SU-DHL-6 (cell line): ENCODE results near the gene ATP11A.

Experiments used
- EZH2phosphoT487 ChIP-seq: fragments of 200-600 bp; sonication (generic), shearing (Covaris generic); conservative IDR thresholded peaks from 2 replicates; pipeline ENCODE4 v1.6.1; 2018; ENCODE audit warnings: mild to moderate bottlenecking, antibody characterized with exemption, low read length, moderate library complexity, mixed read lengths
- TF ChIP-seq, protein P1 (sequence below): fragments of 200-600 bp; sonication (generic); IDR thresholded peaks from one replicate; pipeline ENCODE4 v1.5.1; 2017; ENCODE audit warnings: antibody characterized with exemption, mild to moderate bottlenecking, low read length, moderate library complexity; ENCODE audit not compliant: insufficient read depth, poor library complexity, severe bottlenecking

DNA sequence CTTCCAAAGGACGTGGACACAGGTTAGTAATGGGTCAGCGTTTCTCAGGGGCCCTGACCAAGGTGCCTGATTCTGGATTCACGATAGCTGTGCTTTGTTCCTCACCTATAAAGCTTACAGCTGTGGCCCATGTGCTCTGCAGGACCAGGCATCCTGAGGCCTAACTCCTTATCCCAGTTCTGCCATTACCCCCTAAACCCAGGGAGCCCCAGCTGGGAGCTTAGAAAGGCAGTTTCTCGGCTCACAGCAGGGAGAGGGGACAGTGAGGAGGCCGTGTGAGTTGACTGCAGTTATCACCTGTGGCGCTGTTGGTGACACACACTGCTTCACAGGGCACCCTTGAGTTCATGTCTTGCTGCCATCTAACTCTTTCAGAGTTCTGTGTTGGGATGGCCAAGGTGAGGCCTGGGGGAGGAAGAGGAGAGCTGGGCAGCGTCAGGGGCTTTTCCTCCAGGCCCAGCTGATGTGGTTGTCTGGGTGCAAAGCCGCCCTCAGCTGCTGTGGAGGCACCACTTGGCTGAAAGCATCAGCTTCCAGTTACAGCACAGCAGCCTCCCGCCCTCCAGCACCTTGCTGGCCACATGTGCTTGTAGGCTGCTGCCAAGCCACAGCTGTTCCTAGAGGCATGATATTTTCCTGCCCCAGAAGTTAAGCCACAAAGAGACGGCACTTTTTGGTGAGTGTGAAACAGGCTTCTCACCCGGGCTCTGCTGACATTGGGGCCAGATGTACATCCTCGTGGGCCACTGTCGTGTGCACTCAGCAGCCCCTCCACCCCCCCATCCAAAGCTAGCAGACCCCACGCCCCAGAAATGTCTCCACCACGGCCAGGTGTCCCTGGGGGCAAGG, 179.6 kb downstream of the ATP11A start:
- TF ChIP-seq, protein P1, sequence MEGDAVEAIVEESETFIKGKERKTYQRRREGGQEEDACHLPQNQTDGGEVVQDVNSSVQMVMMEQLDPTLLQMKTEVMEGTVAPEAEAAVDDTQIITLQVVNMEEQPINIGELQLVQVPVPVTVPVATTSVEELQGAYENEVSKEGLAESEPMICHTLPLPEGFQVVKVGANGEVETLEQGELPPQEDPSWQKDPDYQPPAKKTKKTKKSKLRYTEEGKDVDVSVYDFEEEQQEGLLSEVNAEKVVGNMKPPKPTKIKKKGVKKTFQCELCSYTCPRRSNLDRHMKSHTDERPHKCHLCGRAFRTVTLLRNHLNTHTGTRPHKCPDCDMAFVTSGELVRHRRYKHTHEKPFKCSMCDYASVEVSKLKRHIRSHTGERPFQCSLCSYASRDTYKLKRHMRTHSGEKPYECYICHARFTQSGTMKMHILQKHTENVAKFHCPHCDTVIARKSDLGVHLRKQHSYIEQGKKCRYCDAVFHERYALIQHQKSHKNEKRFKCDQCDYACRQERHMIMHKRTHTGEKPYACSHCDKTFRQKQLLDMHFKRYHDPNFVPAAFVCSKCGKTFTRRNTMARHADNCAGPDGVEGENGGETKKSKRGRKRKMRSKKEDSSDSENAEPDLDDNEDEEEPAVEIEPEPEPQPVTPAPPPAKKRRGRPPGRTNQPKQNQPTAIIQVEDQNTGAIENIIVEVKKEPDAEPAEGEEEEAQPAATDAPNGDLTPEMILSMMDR, result no peak
- no peak for TF ChIP-seq EZH2phosphoT487
